ENCODE measurements around the gene UPK3A. TPM values are rescaled to one million over a fixed set of nuclear protein-coding genes. Genes with fewer than 3 reads are reported as not detected.

The UPK3A gene
- polyA plus RNA-seq, 1 of the 3 experiments (the other 2 are of a cell fraction), result not detected

DNA sequence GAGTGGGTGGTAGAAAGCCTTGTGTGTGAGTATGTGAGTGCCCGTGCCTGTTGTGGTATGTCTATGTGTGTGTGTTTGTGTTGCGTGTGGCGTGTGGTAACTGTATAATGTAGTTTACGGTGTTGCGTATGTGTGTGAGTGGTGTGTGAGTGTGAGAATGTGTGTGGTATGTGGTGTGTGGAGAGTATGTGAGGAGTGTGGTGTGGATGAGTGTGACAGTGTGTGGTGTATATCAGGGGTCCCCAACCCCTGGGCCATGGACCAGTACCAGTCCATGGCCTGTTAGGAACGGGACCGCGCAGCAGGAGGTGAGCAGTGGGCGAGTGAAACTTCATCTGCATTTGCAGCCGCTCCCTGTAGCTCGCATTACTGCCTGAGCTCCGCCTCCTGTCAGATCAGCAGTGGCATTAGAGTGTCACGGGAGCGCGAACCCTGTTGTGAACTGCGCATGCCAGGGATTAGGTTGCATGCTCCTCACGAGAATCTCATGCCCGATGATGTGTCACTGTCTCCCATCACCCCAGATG lies 5.7 kb downstream of the UPK3A start:
- Histone ChIP-seq H3K9ac (no peak overlapping the region), H3K4me3 (ENCODE audit: low read depth in 2 of 2, low read length in 1 of 2) (no peak overlapping the region), H3F3A (replicated peaks; ENCODE audit: insufficient read depth) (no peaks in the 10 kb centered on the region), H3K9me3 (no peaks in the 10 kb centered on the region), H2AFZ (ENCODE audit: low read depth) (no peak overlapping the region), H4K20me1 (ENCODE audit: insufficient read depth) (no peaks in the 10 kb centered on the region), H3K79me2 (ENCODE audit: insufficient read depth) (no peaks in the 10 kb centered on the region), H3K27ac (ENCODE audit: low read depth in 2 of 2, low read length in 1 of 2) (no peak overlapping the region), H3K9me2 (no peaks in the 10 kb centered on the region), H3K27me3 (ENCODE audit: insufficient read depth) (no peaks in the 10 kb centered on the region), H3K4me1 (ENCODE audit: control insufficient read depth in 1 of 2, insufficient read depth in 2 of 2, low read depth in 1 of 2, low read length in 1 of 2) (no peaks in the 10 kb centered on the region), H3K36me3 (replicated peaks in 1 of 2; ENCODE audit: control insufficient read depth in 1 of 2, insufficient read depth in 2 of 2, low read length in 1 of 2) (no peaks in the 10 kb centered on the region), H3K4me2 (no peak overlapping the region)
- DNase-seq, result no peak
- POLR2A ChIA-PET, result no interaction called here
- no peak for TF ChIP-seq FOSL2 (IDR thresholded peaks at IDR 0.05; ENCODE audit: borderline replicate concordance, low read depth)
- no peak for TF ChIP-seq YY1 (IDR thresholded peaks at IDR 0.05; ENCODE audit: low read depth)
- no peak for TF ChIP-seq EZH2phosphoT487 (IDR thresholded peaks at IDR 0.05; ENCODE audit: borderline replicate concordance, low read depth)
- no peak for TF ChIP-seq SMC3 (IDR thresholded peaks at IDR 0.05; ENCODE audit: low read depth, low read length)
- no peak for TF ChIP-seq JUND (IDR thresholded peaks at IDR 0.05)
- no peak for TF ChIP-seq POLR2AphosphoS5 (IDR thresholded peaks at IDR 0.05; ENCODE audit: low read depth, low read length)
- no peak for TF ChIP-seq RFX5 (IDR thresholded peaks at IDR 0.05; ENCODE audit: low read length)
- no peak for TF ChIP-seq GABPA (IDR thresholded peaks at IDR 0.05; ENCODE audit: low read depth)
- TF ChIP-seq, protein P1, sequence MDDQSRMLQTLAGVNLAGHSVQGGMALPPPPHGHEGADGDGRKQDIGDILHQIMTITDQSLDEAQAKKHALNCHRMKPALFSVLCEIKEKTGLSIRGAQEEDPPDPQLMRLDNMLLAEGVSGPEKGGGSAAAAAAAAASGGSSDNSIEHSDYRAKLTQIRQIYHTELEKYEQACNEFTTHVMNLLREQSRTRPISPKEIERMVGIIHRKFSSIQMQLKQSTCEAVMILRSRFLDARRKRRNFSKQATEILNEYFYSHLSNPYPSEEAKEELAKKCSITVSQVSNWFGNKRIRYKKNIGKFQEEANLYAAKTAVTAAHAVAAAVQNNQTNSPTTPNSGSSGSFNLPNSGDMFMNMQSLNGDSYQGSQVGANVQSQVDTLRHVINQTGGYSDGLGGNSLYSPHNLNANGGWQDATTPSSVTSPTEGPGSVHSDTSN (IDR thresholded peaks at IDR 0.05), result no peak
- 77% methylated on average over 12 of the region's 18 CpGs for WGBS (ENCODE audit: low lambda C conversion rate)
- CTCF ChIA-PET, result no interaction called here

DNA sequence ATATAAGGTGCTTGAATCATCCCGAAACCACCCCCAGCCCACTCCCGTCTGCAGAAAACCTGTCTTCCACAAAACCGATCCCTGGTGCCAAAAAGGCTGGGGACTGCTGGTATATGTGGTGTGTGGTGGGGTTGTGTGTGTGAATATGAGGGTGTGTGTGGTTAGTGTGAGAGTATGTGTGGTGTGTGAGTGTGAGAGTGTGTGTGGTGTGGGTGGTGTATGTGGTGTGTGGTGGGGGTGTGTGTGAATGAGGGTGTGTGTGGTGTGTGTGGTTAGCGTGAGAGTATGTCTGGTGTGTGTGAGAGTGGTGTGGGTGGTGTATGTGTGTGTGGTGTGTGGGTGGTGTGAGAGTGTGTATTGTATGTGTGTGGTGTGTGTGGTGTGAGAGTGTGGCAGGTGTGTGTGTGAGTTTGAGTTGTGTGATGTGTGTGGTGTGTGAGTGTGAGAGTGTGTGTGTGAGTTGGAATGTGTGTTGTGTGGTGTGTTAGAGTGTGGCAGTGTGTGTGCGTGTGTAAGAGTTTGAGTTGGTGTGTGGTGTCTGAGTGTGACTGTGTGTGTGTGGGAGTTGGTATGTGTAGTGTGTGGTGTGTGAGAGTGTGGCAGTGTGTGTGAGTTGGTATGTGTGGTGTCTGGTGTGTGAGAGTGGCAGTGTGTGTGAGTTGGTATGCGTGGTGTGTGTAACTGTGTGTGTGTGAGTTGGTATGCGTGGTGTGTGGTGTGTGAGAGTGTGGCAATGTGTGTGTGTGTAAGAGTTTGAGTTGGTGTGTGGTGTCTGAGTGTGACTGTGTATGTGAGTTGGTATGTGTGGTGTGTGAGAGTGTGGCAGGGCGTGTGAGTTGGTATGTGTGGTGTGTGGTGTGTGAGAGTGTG lies 6.5 kb downstream of the UPK3A start:
- H2AFZ ChIP-seq (ENCODE audit: low read depth), result no peak overlapping the region
- H3K27ac ChIP-seq (ENCODE audit: low read depth in 2 of 2, low read length in 1 of 2), result no peak overlapping the region
- no peaks in the 10 kb centered on the region for H3K27me3 ChIP-seq (ENCODE audit: insufficient read depth)
- no peak overlapping the region for H3K9ac ChIP-seq
- H3K79me2 ChIP-seq (ENCODE audit: insufficient read depth), result no peaks in the 10 kb centered on the region
- H4K20me1 ChIP-seq (ENCODE audit: insufficient read depth), result no peaks in the 10 kb centered on the region
- ChIA-PET CTCF (no interaction called here), POLR2A (no interaction called here)
- no peaks in the 10 kb centered on the region for H3K36me3 ChIP-seq (replicated peaks in 1 of 2; ENCODE audit: control insufficient read depth in 1 of 2, insufficient read depth in 2 of 2, low read length in 1 of 2)
- no peak overlapping the region for H3K4me3 ChIP-seq (ENCODE audit: low read depth in 2 of 2, low read length in 1 of 2)
- H3F3A ChIP-seq (replicated peaks; ENCODE audit: insufficient read depth), result no peaks in the 10 kb centered on the region
- H3K4me2 ChIP-seq, result no peak overlapping the region
- DNase-seq, result no peak
- H3K9me3 ChIP-seq, result no peaks in the 10 kb centered on the region
- 87% methylated on average over 8 of the region's 8 CpGs for WGBS (ENCODE audit: low lambda C conversion rate)
- H3K4me1 ChIP-seq (ENCODE audit: control insufficient read depth in 1 of 2, insufficient read depth in 2 of 2, low read depth in 1 of 2, low read length in 1 of 2), result no peaks in the 10 kb centered on the region
- no peaks in the 10 kb centered on the region for H3K9me2 ChIP-seq
- TF ChIP-seq RCOR1 (IDR thresholded peaks at IDR 0.05; ENCODE audit: low read length) (no peak), RXRA (IDR thresholded peaks at IDR 0.05; ENCODE audit: borderline replicate concordance, low read depth) (no peak), POLR2AphosphoS5 (IDR thresholded peaks at IDR 0.05; ENCODE audit: low read depth, low read length) (no peak), FOSL2 (IDR thresholded peaks at IDR 0.05; ENCODE audit: borderline replicate concordance, low read depth) (no peak), GABPA (IDR thresholded peaks at IDR 0.05; ENCODE audit: low read depth) (no peak), CHD2 (IDR thresholded peaks at IDR 0.05; ENCODE audit: low read length, partially characterized antibody) (no peak)
- TF ChIP-seq, protein P2, sequence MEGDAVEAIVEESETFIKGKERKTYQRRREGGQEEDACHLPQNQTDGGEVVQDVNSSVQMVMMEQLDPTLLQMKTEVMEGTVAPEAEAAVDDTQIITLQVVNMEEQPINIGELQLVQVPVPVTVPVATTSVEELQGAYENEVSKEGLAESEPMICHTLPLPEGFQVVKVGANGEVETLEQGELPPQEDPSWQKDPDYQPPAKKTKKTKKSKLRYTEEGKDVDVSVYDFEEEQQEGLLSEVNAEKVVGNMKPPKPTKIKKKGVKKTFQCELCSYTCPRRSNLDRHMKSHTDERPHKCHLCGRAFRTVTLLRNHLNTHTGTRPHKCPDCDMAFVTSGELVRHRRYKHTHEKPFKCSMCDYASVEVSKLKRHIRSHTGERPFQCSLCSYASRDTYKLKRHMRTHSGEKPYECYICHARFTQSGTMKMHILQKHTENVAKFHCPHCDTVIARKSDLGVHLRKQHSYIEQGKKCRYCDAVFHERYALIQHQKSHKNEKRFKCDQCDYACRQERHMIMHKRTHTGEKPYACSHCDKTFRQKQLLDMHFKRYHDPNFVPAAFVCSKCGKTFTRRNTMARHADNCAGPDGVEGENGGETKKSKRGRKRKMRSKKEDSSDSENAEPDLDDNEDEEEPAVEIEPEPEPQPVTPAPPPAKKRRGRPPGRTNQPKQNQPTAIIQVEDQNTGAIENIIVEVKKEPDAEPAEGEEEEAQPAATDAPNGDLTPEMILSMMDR (IDR thresholded peaks at IDR 0.05), result no peak
- TF ChIP-seq, protein P1 (IDR thresholded peaks at IDR 0.05), result no peak
- TF ChIP-seq, protein P3, sequence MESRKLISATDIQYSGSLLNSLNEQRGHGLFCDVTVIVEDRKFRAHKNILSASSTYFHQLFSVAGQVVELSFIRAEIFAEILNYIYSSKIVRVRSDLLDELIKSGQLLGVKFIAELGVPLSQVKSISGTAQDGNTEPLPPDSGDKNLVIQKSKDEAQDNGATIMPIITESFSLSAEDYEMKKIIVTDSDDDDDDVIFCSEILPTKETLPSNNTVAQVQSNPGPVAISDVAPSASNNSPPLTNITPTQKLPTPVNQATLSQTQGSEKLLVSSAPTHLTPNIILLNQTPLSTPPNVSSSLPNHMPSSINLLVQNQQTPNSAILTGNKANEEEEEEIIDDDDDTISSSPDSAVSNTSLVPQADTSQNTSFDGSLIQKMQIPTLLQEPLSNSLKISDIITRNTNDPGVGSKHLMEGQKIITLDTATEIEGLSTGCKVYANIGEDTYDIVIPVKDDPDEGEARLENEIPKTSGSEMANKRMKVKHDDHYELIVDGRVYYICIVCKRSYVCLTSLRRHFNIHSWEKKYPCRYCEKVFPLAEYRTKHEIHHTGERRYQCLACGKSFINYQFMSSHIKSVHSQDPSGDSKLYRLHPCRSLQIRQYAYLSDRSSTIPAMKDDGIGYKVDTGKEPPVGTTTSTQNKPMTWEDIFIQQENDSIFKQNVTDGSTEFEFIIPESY (IDR thresholded peaks at IDR 0.05; ENCODE audit: borderline replicate concordance, low read depth), result no peak
- TF ChIP-seq, protein P4, sequence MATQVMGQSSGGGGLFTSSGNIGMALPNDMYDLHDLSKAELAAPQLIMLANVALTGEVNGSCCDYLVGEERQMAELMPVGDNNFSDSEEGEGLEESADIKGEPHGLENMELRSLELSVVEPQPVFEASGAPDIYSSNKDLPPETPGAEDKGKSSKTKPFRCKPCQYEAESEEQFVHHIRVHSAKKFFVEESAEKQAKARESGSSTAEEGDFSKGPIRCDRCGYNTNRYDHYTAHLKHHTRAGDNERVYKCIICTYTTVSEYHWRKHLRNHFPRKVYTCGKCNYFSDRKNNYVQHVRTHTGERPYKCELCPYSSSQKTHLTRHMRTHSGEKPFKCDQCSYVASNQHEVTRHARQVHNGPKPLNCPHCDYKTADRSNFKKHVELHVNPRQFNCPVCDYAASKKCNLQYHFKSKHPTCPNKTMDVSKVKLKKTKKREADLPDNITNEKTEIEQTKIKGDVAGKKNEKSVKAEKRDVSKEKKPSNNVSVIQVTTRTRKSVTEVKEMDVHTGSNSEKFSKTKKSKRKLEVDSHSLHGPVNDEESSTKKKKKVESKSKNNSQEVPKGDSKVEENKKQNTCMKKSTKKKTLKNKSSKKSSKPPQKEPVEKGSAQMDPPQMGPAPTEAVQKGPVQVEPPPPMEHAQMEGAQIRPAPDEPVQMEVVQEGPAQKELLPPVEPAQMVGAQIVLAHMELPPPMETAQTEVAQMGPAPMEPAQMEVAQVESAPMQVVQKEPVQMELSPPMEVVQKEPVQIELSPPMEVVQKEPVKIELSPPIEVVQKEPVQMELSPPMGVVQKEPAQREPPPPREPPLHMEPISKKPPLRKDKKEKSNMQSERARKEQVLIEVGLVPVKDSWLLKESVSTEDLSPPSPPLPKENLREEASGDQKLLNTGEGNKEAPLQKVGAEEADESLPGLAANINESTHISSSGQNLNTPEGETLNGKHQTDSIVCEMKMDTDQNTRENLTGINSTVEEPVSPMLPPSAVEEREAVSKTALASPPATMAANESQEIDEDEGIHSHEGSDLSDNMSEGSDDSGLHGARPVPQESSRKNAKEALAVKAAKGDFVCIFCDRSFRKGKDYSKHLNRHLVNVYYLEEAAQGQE (IDR thresholded peaks at IDR 0.05; ENCODE audit: low read depth, low read length), result no peak

Data from SK-N-SH (cell line).